ENCODE data around the gene INAVA. TPM values are rescaled to one million over a fixed set of nuclear protein-coding genes. Genes with fewer than 3 reads are reported as not detected.

Gene INAVA
- polyA plus RNA-seq, 2 of the 4 experiments (the other 2 are of a cell fraction), result 40.0 to 43.7 TPM

DNA sequence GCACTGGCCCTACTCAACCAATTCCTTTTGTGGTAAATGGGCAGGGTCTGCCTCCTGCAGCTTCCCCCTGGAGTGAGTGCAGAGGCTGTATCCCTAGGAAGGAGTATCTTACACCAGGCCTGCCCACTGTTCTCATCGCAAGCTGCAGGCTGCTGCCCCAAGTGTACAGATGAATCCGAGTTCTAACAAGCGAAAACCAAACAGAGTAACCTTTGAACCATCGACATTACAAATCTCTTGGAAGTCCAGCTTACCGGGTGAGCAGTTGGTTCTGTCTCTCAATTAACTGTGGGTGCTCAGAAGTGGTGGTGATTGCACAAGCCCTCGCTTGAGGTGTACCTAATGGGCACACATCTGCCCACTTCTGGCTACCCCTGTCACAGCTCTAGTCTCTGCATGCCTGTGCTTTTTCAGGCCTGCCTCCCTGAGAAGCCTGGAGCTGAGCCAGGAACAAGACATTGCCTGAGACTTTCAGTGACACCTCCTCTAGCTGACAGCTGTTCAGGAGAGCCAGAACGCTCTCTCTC is 22.7 kb downstream of the INAVA start:
- CTCF ChIA-PET, result interaction anchor here (1.2 to 2.4 kb wide), 6 partner anchors 9 to 358 kb away, joined by 3 to 6 read pairs (median 4); partner anchors contain the start of gene INAVA

DNA sequence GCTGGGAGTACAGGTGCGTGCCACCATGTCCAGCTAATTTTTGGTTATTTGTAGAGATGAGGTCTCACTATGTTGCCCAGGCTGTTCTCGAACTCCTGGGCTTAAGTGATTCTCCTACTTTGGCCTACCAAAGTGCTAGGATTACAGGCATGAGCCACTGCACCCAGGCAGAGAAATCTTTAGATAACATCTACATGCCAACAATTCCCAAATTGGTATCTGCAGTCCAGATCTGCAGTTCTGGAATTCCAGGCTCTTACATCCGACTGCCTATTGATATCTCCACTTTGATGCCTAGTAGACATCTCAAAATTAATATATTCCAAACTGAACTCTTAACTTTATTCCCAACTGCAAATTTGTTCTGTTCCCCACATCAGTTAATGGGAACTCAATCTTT is 23.3 kb downstream of the INAVA start:
- no peak for TF ChIP-seq POLR2AphosphoS2 (conservative IDR thresholded peaks at IDR 0.05; ENCODE audit: low read length)
- TF ChIP-seq HOXA7 (CRISPR knock-in tag; IDR thresholded peaks at IDR 0.05), result no peak
- no peak for TF ChIP-seq MAZ (IDR thresholded peaks at IDR 0.05; ENCODE audit: borderline replicate concordance, low read depth, low read length)
- no peak for TF ChIP-seq RFX5 (IDR thresholded peaks at IDR 0.05)
- TF ChIP-seq RCOR1 (IDR thresholded peaks at IDR 0.05; ENCODE audit: low read depth, low read length), result no peak
- TF ChIP-seq, protein P1, sequence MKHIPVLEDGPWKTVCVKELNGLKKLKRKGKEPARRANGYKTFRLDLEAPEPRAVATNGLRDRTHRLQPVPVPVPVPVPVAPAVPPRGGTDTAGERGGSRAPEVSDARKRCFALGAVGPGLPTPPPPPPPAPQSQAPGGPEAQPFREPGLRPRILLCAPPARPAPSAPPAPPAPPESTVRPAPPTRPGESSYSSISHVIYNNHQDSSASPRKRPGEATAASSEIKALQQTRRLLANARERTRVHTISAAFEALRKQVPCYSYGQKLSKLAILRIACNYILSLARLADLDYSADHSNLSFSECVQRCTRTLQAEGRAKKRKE (CRISPR knock-in tag; IDR thresholded peaks at IDR 0.05; ENCODE audit: low read depth), result no peak
- TF ChIP-seq, protein P2, sequence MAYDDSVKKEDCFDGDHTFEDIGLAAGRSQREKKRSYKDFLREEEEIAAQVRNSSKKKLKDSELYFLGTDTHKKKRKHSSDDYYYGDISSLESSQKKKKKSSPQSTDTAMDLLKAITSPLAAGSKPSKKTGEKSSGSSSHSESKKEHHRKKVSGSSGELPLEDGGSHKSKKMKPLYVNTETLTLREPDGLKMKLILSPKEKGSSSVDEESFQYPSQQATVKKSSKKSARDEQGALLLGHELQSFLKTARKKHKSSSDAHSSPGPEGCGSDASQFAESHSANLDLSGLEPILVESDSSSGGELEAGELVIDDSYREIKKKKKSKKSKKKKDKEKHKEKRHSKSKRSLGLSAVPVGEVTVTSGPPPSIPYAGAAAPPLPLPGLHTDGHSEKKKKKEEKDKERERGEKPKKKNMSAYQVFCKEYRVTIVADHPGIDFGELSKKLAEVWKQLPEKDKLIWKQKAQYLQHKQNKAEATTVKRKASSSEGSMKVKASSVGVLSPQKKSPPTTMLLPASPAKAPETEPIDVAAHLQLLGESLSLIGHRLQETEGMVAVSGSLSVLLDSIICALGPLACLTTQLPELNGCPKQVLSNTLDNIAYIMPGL (CRISPR knock-in tag; IDR thresholded peaks at IDR 0.05; ENCODE audit: borderline replicate concordance), result no peak
- TF ChIP-seq BHLHE40 (IDR thresholded peaks at IDR 0.05; ENCODE audit: low read depth, low read length), result no peak
- TF ChIP-seq, protein P3, sequence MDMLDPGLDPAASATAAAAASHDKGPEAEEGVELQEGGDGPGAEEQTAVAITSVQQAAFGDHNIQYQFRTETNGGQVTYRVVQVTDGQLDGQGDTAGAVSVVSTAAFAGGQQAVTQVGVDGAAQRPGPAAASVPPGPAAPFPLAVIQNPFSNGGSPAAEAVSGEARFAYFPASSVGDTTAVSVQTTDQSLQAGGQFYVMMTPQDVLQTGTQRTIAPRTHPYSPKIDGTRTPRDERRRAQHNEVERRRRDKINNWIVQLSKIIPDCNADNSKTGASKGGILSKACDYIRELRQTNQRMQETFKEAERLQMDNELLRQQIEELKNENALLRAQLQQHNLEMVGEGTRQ (IDR thresholded peaks at IDR 0.05), result no peak
- Histone ChIP-seq H3K4me1 (peaks cover 16% of the 10 kb centered on the region; the same call in 2 of the 3 replicates), H3K27ac (no peak overlapping the region), H3K4me2 (no peak overlapping the region), H3K9me3 (no peaks in the 10 kb centered on the region), H3K4me3 (no peak overlapping the region)
- no peak for FAIRE-seq
- ChIA-PET POLR2A (interaction anchor here (1.3 kb wide), 1 partner anchor 21 kb away, joined by 3 read pairs; no protein-coding TSS in a partner anchor), CTCF (interaction anchor here (1.3 to 2.4 kb wide), 2 partner anchors 10 to 27 kb away, joined by 4 to 6 read pairs; no protein-coding TSS in a partner anchor)
- DNase-seq (ENCODE audit: low read depth in 1 of 2, low spot score in 1 of 2), result no peak
- 96% methylated on average over 3 of the region's 3 CpGs for WGBS (ENCODE audit: missing lambda C conversion rate)
- no peak for ATAC-seq

More for the DNA sequence above, 22.7 kb downstream of the INAVA start:
- Histone ChIP-seq H3K4me3 (no peak overlapping the region), H3K9me3 (no peaks in the 10 kb centered on the region), H3K4me2 (no peak overlapping the region), H3K4me1 (peaks cover 16% of the 10 kb centered on the region; the same call in 2 of the 3 replicates), H3K27ac (peak overlapping the region in 1 of 2 experiments; percentile 11; a peak in 3 of 6 replicates)
- DNase-seq (ENCODE audit: low read depth in 1 of 2, low spot score in 1 of 2) (peak in 1 of 2 experiments; percentile 33), FAIRE-seq (no peak), ATAC-seq (peak; percentile 48 to 50; a peak in 4 of 6 replicates)
- TF ChIP-seq EHMT2 (IDR thresholded peaks at IDR 0.05; ENCODE audit: low read depth) (no peak), ZFP36 (IDR thresholded peaks at IDR 0.05; ENCODE audit: borderline replicate concordance, partially characterized antibody) (no peak), CEBPB (IDR thresholded peaks at IDR 0.05) (peak in 1 of 2 experiments; percentile 37; a peak in 1 of 4 replicates)
- 68% methylated on average over 7 of the region's 7 CpGs for WGBS (ENCODE audit: missing lambda C conversion rate)
- POLR2A ChIA-PET, result interaction anchor here (1.1 to 1.3 kb wide), 2 partner anchors 10 to 21 kb away, joined by 3 to 4 read pairs; no protein-coding TSS in a partner anchor

DNA sequence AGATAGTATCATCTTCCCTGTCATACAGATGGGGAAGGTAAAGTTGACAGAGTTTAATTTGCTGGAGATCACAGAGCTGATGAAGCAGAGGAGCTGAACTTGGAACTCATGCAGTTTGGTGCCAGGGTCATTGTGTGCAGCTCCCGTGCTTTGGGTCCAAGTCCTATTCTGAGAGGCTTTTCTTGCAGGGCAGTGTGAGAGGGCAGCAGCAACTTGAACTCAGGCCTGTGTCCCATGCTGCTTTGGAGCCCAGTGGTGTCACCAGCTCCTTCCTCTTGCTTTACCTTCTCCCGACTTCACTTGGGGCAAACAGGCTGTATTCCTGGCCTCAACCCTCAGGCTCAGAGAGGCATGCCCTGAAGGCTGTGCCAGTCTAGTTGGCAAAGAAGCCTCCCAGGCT is 24.7 kb downstream of the INAVA start:
- Histone ChIP-seq H3K4me1 (peaks cover 26% of the 10 kb centered on the region; the same call in 2 of the 3 replicates), H3K4me3 (no peak overlapping the region), H3K4me2 (no peak overlapping the region), H3K27ac (no peak overlapping the region), H3K9me3 (no peaks in the 10 kb centered on the region)
- CTCF ChIA-PET, result interaction anchor here (0.7 to 1.4 kb wide), 2 partner anchors 9 to 53 kb away, joined by 3 read pairs; no protein-coding TSS in a partner anchor
- WGBS (ENCODE audit: missing lambda C conversion rate), result 94% methylated on average over 2 of the region's 2 CpGs
- POLR2A ChIA-PET, result interaction anchor here (1.2 kb wide), 1 partner anchor 28 kb away, joined by 3 read pairs; no protein-coding TSS in a partner anchor
- DNase-seq (ENCODE audit: low read depth in 1 of 2, low spot score in 1 of 2) (no peak), FAIRE-seq (no peak), ATAC-seq (no peak)
- TF ChIP-seq MYC (IDR thresholded peaks at IDR 0.05; ENCODE audit: borderline replicate concordance, low read length), result no peak
- TF ChIP-seq POLR2A (IDR thresholded peaks at IDR 0.05; ENCODE audit: low read length), result no peak
- TF ChIP-seq, protein P4, sequence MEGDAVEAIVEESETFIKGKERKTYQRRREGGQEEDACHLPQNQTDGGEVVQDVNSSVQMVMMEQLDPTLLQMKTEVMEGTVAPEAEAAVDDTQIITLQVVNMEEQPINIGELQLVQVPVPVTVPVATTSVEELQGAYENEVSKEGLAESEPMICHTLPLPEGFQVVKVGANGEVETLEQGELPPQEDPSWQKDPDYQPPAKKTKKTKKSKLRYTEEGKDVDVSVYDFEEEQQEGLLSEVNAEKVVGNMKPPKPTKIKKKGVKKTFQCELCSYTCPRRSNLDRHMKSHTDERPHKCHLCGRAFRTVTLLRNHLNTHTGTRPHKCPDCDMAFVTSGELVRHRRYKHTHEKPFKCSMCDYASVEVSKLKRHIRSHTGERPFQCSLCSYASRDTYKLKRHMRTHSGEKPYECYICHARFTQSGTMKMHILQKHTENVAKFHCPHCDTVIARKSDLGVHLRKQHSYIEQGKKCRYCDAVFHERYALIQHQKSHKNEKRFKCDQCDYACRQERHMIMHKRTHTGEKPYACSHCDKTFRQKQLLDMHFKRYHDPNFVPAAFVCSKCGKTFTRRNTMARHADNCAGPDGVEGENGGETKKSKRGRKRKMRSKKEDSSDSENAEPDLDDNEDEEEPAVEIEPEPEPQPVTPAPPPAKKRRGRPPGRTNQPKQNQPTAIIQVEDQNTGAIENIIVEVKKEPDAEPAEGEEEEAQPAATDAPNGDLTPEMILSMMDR (IDR thresholded peaks at IDR 0.05), result no peak
- no peak for TF ChIP-seq RFX5 (IDR thresholded peaks at IDR 0.05)
- no peak for TF ChIP-seq MAZ (IDR thresholded peaks at IDR 0.05; ENCODE audit: borderline replicate concordance, low read depth, low read length)
- no peak for TF ChIP-seq ESRRA (IDR thresholded peaks at IDR 0.05; ENCODE audit: borderline replicate concordance, low read length)
- TF ChIP-seq HDAC2 (IDR thresholded peaks at IDR 0.05), result no peak
- TF ChIP-seq, protein P3 (IDR thresholded peaks at IDR 0.05), result no peak
- no peak for TF ChIP-seq SREBF2 (IDR thresholded peaks at IDR 0.05)
- no peak for TF ChIP-seq ZFP36 (IDR thresholded peaks at IDR 0.05; ENCODE audit: borderline replicate concordance, partially characterized antibody)
- no peak for TF ChIP-seq RARB (CRISPR knock-in tag; IDR thresholded peaks at IDR 0.05)
- no peak for TF ChIP-seq NR3C1 (IDR thresholded peaks at IDR 0.05)
- no peak for TF ChIP-seq TP53 (CRISPR knock-in tag; IDR thresholded peaks at IDR 0.05)
- no peak for TF ChIP-seq KDM1A (IDR thresholded peaks at IDR 0.05; ENCODE audit: low read depth)
- TF ChIP-seq, protein P5, sequence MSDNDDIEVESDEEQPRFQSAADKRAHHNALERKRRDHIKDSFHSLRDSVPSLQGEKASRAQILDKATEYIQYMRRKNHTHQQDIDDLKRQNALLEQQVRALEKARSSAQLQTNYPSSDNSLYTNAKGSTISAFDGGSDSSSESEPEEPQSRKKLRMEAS (IDR thresholded peaks at IDR 0.05), result no peak
- no peak for TF ChIP-seq SMC3 (IDR thresholded peaks at IDR 0.05)
- TF ChIP-seq EP300 (IDR thresholded peaks at IDR 0.05), result no peak
- no peak for TF ChIP-seq RNF2 (IDR thresholded peaks at IDR 0.05; ENCODE audit: borderline replicate concordance, low read depth)
